K562 (cell line): ENCODE results near the gene DPY19L1. TPM values are rescaled to one million over a fixed set of nuclear protein-coding genes. Genes with fewer than 3 reads are reported as not detected.
A peak's percentile ranks its signal among the peaks of the same experiment; 100 is the strongest.
"Not testable (repeated sequence)": the region's sequence is repeated elsewhere in the genome, so short reads cannot be mapped to it uniquely, and the experiment has no call there.

Experiments
- ATAC-seq: fragments of 200-7000 bp; cut with Tn5 transposase; 3 replicates; pipeline ENCODE4 v1.9.1; 2020; ENCODE audit warnings: moderate library complexity
- BruUV-seq: library from RNA; stranded (reverse); fragments of 400-500 nt; replicated peaks from 2 replicates; lab custom pipeline; 2021; lab: Mats Ljungman, UMichigan
- CTCF ChIA-PET: fragments of 300-600 bp; formaldehyde crosslinking; extraction: SDS; loops from one replicate; lab custom pipeline; 2021; ENCODE audit warnings: low intra/inter-chr PET ratio; lab: Yijun Ruan, JAX
- POLR2A ChIA-PET: fragments of 300-600, 350-650 bp; sonication (Branson Sonifier 250); formaldehyde crosslinking; extraction: SDS; loops from one replicate; lab custom pipeline; 2021; ENCODE audit warnings: antibody characterized with exemption, inconsistent platforms; lab: Yijun Ruan, JAX
- DNase-seq, 4 experiments: peaks; one replicate each; pipeline versions ENCODE4 v3.0.0 to v3.0.0-alpha.2; 2011 to 2018; ENCODE audit warnings: low spot score in 3 of 4, mixed read lengths in 3 of 4; ENCODE audit errors: extremely low read depth in 1 of 4
- FAIRE-seq: peaks from 2 replicates; lab custom pipeline; 2011; peaks lifted over from hg19 to GRCh38; lab: Jason Lieb, UNC
- H2AFZ ChIP-seq: 2 replicates; pipeline ENCODE4 v1.6.0; 2011; ENCODE audit warnings: low read depth, low read length, control low read depth, inconsistent platforms
- H3K27ac ChIP-seq: fragments of 200-600 bp; 3 replicates; pipeline ENCODE4 v1.8.0; 2011; ENCODE audit warnings: low read depth, mild to moderate bottlenecking, control low read depth, inconsistent platforms, low read length, moderate library complexity, mixed read lengths; ENCODE audit errors: extremely low read depth
- H3K27me3 ChIP-seq, 2 experiments: fragments of 300-600 bp in 1 of 2; 2 replicates in 1 of 2; 3 replicates in 1 of 2; pipeline versions ENCODE4 v1.6.0 to v1.8.0; 2011; ENCODE audit warnings: inconsistent platforms in 2 of 2, low read length in 2 of 2, mild to moderate bottlenecking in 1 of 2, mixed read lengths in 1 of 2, moderate library complexity in 1 of 2; ENCODE audit not compliant: control insufficient read depth in 2 of 2, insufficient read depth in 2 of 2
- H3K36me3 ChIP-seq: fragments of 300-600 bp; 3 replicates; pipeline ENCODE4 v1.8.0; 2011; ENCODE audit warnings: mild to moderate bottlenecking, low read length, inconsistent platforms; ENCODE audit not compliant: control insufficient read depth, insufficient read depth
- H3K4me1 ChIP-seq, 2 experiments: fragments of 200-600 bp in 1 of 2; replicated peaks in 1 of 2; 2 replicates in 1 of 2; 3 replicates in 1 of 2; pipeline versions ENCODE4 v1.5.1 to v1.8.0; 2011; ENCODE audit warnings: inconsistent platforms in 2 of 2, low read length in 2 of 2, mild to moderate bottlenecking in 1 of 2, mixed read lengths in 1 of 2, moderate library complexity in 1 of 2; ENCODE audit not compliant: control insufficient read depth in 2 of 2, insufficient read depth in 2 of 2
- H3K4me2 ChIP-seq: 2 replicates; pipeline ENCODE4 v1.6.1; 2011; ENCODE audit warnings: low read length, control low read depth, inconsistent platforms, mixed read lengths; ENCODE audit not compliant: insufficient read depth
- H3K4me3 ChIP-seq: fragments of 200-600 bp; sonication (generic), shearing (Covaris generic); 2 replicates; pipeline ENCODE4 v1.5.1; 2016; ENCODE audit warnings: control low read depth, inconsistent platforms
- H3K79me2 ChIP-seq: fragments of 200-600 bp; 3 replicates; pipeline ENCODE4 v1.8.0; 2011; ENCODE audit warnings: low read length, inconsistent platforms; ENCODE audit not compliant: control insufficient read depth, insufficient read depth
- H3K9ac ChIP-seq, 2 experiments: 2 replicates each; pipeline versions ENCODE4 v1.6.0 to v1.6.1; 2011; ENCODE audit warnings: low read depth in 2 of 2, low read length in 2 of 2, control low read depth in 1 of 2, inconsistent platforms in 1 of 2, mild to moderate bottlenecking in 1 of 2, mixed read lengths in 1 of 2; ENCODE audit not compliant: insufficient read depth in 1 of 2
- H3K9me1 ChIP-seq: one replicate; pipeline ENCODE4 v1.6.0; 2011; ENCODE audit warnings: inconsistent platforms, mild to moderate bottlenecking, low read length, moderate library complexity; ENCODE audit not compliant: control insufficient read depth, insufficient read depth
- H3K9me3 ChIP-seq: replicated peaks from 2 replicates; pipeline ENCODE4 v1.5.1; 2011; ENCODE audit warnings: low read depth, low read length, inconsistent platforms; ENCODE audit not compliant: control insufficient read depth, insufficient read depth
- H4K20me1 ChIP-seq: replicated peaks from 2 replicates; pipeline ENCODE4 v1.6.1; 2011; ENCODE audit warnings: low read length, inconsistent platforms, mixed read lengths; ENCODE audit not compliant: control insufficient read depth, insufficient read depth
- ARID1B ChIP-seq: fragments of 450-650 bp; IDR thresholded peaks from 2 replicates; pipeline ENCODE4 v1.6.1; 2016; ENCODE audit warnings: antibody characterized with exemption, mild to moderate bottlenecking, inconsistent platforms
- CBFA2T2 ChIP-seq: fragments of 450-650 bp; conservative IDR thresholded peaks from 2 replicates; pipeline ENCODE4 v1.6.1; 2017; ENCODE audit warnings: mild to moderate bottlenecking
- CBFA2T3 ChIP-seq: fragments of 450-650 bp; IDR thresholded peaks from 2 replicates; pipeline ENCODE4 v1.6.1; 2017
- CTBP1 ChIP-seq: fragments of 450-650 bp; IDR thresholded peaks from 2 replicates; pipeline ENCODE4 v1.6.1; 2016; ENCODE audit warnings: borderline replicate concordance
- FOXA3 ChIP-seq, 2 experiments: fragments of 450-650 bp in 1 of 2; sonication (generic) in 1 of 2; formaldehyde crosslinking; IDR thresholded peaks in 1 of 2; conservative IDR thresholded peaks in 1 of 2; 2 replicates each; pipeline versions ENCODE4 v1.4.0 to v1.8.0; 2020 to 2022; ENCODE audit warnings: mild to moderate bottlenecking in 2 of 2, missing genetic modification reagents in 1 of 2
- KDM1A ChIP-seq, 2 experiments: fragments of 450-650 bp; IDR thresholded peaks; 2 replicates each; pipeline ENCODE4 v1.6.1; 2016; ENCODE audit warnings: mild to moderate bottlenecking in 2 of 2
- MTA2 ChIP-seq: fragments of 450-650 bp; IDR thresholded peaks from 2 replicates; pipeline ENCODE4 v1.6.1; 2016; ENCODE audit warnings: low read depth
- NCOR1 ChIP-seq: fragments of 450-650 bp; IDR thresholded peaks from 2 replicates; pipeline ENCODE4 v1.6.1; 2016; ENCODE audit warnings: mild to moderate bottlenecking, moderate library complexity
- TAL1 ChIP-seq: fragments of 450-650 bp; IDR thresholded peaks from 2 replicates; pipeline ENCODE4 v1.6.1; 2016; ENCODE audit warnings: mild to moderate bottlenecking
- TCF3 ChIP-seq: sonication (generic); formaldehyde crosslinking; IDR thresholded peaks from 2 replicates; pipeline ENCODE4 v1.4.0; 2020; ENCODE audit warnings: mild to moderate bottlenecking, missing genetic modification reagents
- TEAD4 ChIP-seq, 2 experiments: sonication (generic) in 1 of 2; formaldehyde crosslinking in 1 of 2; IDR thresholded peaks; 2 replicates each; pipeline versions ENCODE4 v1.6.1 to v1.8.0; 2012 to 2022; ENCODE audit warnings: borderline replicate concordance in 1 of 2, inconsistent platforms in 1 of 2, low read length in 1 of 2, mild to moderate bottlenecking in 1 of 2, missing genetic modification reagents in 1 of 2
- WGBS: fragments of 100-300 bp; shearing (Covaris generic); methylation state at CpG from one replicate; pipeline ENCODE4 v1.1.6; 2016; ENCODE audit warnings: low coverage, mixed read lengths; ENCODE audit not compliant: insufficient coverage; ENCODE audit errors: missing lambda C conversion rate; 5-methylcytosine and 5-hydroxymethylcytosine counted together
- in situ Hi-C: fragments of 300-500 bp; cut with MboI; formaldehyde crosslinking; loops from 4 replicates; pipeline ENCODE4 v1.15.0; 2018; ENCODE audit warnings: inconsistent platforms, mixed read lengths
- intact Hi-C: fragments of 100-400 bp; cut with micrococcal nuclease; formaldehyde crosslinking; loops from 2 replicates; pipeline ENCODE4 v1.14.2; 2022
- polyA plus RNA-seq, 8 experiments: library from polyadenylated mRNA; depleted of rRNA in 4 of 8; stranded (reverse) in 5 of 8; unstranded in 3 of 8; fragments of >200 nt; fragmentation: Nextera tagmentation in 2 of 8; fragmentation: Illumina TruSeq in 1 of 8; extraction: Ambion mirVana in 2 of 8; extraction: Trizol in 1 of 8; gene quantifications; 2 replicates each; pipeline versions ENCODE4 v1.2.1 to v1.2.3, GENCODE V29; 2011 to 2014; ENCODE audit warnings: inconsistent platforms in 1 of 8, missing spikeins in 1 of 8
- total RNA-seq, 7 experiments: library from RNA; depleted of rRNA in 6 of 7; stranded (reverse); fragments of >200 nt in 6 of 7; fragmentation: Illumina TruSeq in 2 of 7; extraction: Trizol in 2 of 7; gene quantifications; 2 replicates each; pipeline versions ENCODE4 v1.2.1 to v1.2.3, GENCODE V29; 2011 to 2021; ENCODE audit warnings: low replicate concordance in 1 of 7

Gene DPY19L1
- total and polyA plus RNA-seq, 9 of the 15 experiments (the other 6 are each of a cell fraction or from before 2014, with no cell fraction given): 4.0 to 34.3 (median 22.1) TPM

- intact Hi-C loops: loop anchor here (5.0 kb wide), 1 partner anchor 34 kb away; the partner anchor contains the start of gene DPY19L1
- WGBS: 8% methylated on average over 1 of the region's 1 CpG
- CTCF ChIA-PET; in situ Hi-C loops; H3K9me3 ChIP-seq; H3K79me2 ChIP-seq; H3K27me3 ChIP-seq; FAIRE-seq; BruUV-seq; H4K20me1 ChIP-seq; H3K36me3 ChIP-seq; H3K4me3 ChIP-seq; H3K9me1 ChIP-seq; TF ChIP-seq TEAD4 (CRISPR knock-in tag; IDR thresholded peaks at IDR 0.05; ENCODE audit: borderline replicate concordance): not testable (repeated sequence)
- Histone ChIP-seq H3K4me2 (peak overlapping the region; percentile 70), H3K4me1 (peaks cover 0 to 33% of the 10 kb centered on the region in 2 experiments), H3K27ac (peak overlapping the region; percentile 94), H3K9ac (peak overlapping the region in 1 of 2 experiments; percentile 76; a peak in 2 of 4 replicates), H2AFZ (peak overlapping the region; percentile 91)
- ATAC-seq (peak; percentile 50), DNase-seq (peak in 1 of 4 experiments; percentile 28)
- TF ChIP-seq CBFA2T2: peak; percentile 72
- TF ChIP-seq TEAD4 (IDR thresholded peaks at IDR 0.05; ENCODE audit: low read length): peak; percentile 40; the same call in 1 of the 2 replicates
- TF ChIP-seq FOXA3 (CRISPR knock-in tag; conservative IDR thresholded peaks at IDR 0.05 in 1 of 2, IDR thresholded peaks at IDR 0.05 in 1 of 2): 0 out of 4 replicates have a peak, but pooled peaks of 1 of the 2 experiments have one; percentile 12
- 0 out of 2 replicates have a peak, but pooled peaks have one; percentile 17 for TF ChIP-seq CTBP1
- peak; percentile 54; the same call in 1 of the 2 replicates for TF ChIP-seq NCOR1
- TF ChIP-seq CBFA2T3: peak; percentile 76
- TF ChIP-seq ARID1B: peak; percentile 72
- peak; percentile 43 to 48 for TF ChIP-seq KDM1A (IDR thresholded peaks at IDR 0.05)
- peak; percentile 72 for TF ChIP-seq TAL1
- TF ChIP-seq MTA2: peak; percentile 32; the same call in 1 of the 2 replicates
- 0 out of 2 replicates have a peak, but pooled peaks have one; percentile 44 for TF ChIP-seq TCF3 (CRISPR knock-in tag)
- POLR2A ChIA-PET: interaction anchor here (0.6 to 1.0 kb wide), 2 partner anchors 14 to 30 kb away, joined by 3 read pairs; no protein-coding TSS in a partner anchor
These were observed 34.1 kb downstream of the DPY19L1 start for GRCh38 chr7:35003177-35003650.
